Astrocyte (in vitro differentiated cells and primary cell): ENCODE data around the gene PCBP4.

Experiments used
- CTCF ChIP-seq: IDR thresholded peaks from 2 replicates; pipeline ENCODE4 v1.5.1; 2011; ENCODE audit warnings: low read depth, mild to moderate bottlenecking, inconsistent platforms, low read length, moderate library complexity; ENCODE audit not compliant: insufficient read depth
- EZH2 ChIP-seq: IDR thresholded peaks from 2 replicates; pipeline ENCODE4 v1.6.1; 2012; ENCODE audit warnings: mild to moderate bottlenecking, low read length, inconsistent platforms; ENCODE audit not compliant: insufficient read depth

GRCh38 chr3:51921081-51921578 is 46.1 kb downstream of the PCBP4 start:
- TF ChIP-seq EZH2 (no peak), CTCF (no peak)
